GM10266 (cell line): ENCODE data around the gene SMAD7.

Source experiments
- DNase-seq: peaks from one replicate; pipeline ENCODE4 v3.0.0; 2012; ENCODE audit errors: extremely low spot score
- TF ChIP-seq, protein P1 (sequence below): IDR thresholded peaks from 2 replicates; pipeline ENCODE4 v1.5.1; 2012; ENCODE audit warnings: mild to moderate bottlenecking, low read depth; ENCODE audit not compliant: control insufficient read depth, insufficient read depth; ENCODE audit errors: missing control alignments

The SMAD7 gene

DNA sequence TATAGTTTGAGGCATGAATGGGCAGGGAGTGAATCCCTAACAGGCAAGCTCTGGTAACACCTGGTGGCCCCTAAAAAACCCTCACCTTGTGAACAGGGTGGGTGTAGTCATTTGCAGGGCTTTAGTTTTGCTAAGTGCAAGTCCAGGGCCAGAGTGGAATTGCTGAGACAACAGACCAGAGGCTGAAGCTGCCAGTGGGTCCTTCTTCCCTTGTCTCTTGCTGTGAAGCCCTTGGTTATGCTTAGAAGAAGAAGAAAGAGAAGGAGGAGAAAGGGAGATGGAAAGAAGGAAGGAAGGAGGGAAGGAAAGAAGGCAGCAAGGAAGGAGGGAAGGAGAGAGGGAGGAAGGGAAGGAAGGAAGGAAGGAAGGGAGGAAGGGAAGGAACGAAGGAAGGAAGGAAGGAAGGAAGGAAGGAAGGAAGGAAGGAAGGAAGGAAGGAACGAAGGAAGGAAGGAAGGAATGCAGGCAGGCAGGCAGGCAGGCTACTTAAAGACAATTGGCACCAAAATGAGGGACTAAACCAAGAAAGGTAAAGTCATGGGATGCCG is 45.8 kb downstream of the SMAD7 start:
- DNase-seq, result no peak
- TF ChIP-seq, protein P1, sequence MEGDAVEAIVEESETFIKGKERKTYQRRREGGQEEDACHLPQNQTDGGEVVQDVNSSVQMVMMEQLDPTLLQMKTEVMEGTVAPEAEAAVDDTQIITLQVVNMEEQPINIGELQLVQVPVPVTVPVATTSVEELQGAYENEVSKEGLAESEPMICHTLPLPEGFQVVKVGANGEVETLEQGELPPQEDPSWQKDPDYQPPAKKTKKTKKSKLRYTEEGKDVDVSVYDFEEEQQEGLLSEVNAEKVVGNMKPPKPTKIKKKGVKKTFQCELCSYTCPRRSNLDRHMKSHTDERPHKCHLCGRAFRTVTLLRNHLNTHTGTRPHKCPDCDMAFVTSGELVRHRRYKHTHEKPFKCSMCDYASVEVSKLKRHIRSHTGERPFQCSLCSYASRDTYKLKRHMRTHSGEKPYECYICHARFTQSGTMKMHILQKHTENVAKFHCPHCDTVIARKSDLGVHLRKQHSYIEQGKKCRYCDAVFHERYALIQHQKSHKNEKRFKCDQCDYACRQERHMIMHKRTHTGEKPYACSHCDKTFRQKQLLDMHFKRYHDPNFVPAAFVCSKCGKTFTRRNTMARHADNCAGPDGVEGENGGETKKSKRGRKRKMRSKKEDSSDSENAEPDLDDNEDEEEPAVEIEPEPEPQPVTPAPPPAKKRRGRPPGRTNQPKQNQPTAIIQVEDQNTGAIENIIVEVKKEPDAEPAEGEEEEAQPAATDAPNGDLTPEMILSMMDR, result no peak

DNA sequence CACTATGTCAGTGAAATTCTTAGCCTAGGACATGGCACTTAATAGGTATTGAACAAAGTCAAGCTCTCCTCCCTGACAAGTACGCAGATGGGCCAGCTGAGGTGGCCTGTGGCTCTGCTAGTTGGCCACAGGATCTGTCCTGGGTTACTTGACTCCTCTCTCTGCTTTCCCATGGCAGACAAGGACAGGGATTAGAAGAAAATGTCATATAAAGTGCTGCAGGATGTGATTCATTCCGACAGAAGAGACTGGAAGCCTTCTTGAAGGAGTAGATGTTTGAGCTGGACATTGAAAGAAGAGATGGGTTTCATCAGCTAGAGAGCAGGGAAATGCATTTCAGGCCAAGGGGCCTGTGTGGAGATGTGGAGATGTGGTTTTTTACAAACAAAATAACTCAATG is 46.7 kb downstream of the SMAD7 start:
- TF ChIP-seq, protein P1, result no peak
- no peak for DNase-seq

DNA sequence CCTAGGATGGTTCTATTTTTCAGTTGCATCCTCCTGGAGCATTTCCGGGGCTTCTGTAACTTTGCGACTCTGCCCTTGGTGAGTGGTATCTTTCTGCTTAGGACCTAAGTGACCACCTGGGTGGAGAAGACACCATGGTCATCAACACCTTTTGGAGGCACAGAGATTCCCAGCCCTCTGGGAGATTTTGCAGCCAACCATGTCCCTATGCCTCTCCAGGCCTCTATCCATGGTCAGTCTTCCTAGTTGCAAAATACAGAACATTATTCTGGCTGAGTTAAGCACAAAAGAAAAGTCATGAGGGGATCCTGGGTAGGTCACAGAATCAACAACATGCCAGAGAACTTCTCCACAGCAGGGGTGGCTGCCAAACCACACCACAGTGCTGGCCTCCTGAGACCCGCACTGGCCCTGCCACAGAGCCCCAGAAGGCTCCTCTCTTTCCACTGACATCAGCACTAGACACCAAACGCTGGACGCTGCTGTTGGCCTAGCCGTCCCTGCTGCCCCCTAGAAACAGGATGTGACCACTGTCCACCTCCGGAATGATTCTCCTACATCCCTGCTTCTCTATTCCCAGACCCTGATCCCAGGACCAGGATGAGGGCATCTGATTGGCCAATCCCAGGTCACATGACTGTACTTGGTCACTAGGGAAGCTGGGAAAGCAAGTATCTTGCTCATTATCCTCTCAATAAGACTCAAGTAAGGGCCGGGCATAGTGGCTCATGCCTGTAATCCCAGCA is 47.7 kb downstream of the SMAD7 start:
- no peak for DNase-seq
- TF ChIP-seq, protein P1, result no peak

DNA sequence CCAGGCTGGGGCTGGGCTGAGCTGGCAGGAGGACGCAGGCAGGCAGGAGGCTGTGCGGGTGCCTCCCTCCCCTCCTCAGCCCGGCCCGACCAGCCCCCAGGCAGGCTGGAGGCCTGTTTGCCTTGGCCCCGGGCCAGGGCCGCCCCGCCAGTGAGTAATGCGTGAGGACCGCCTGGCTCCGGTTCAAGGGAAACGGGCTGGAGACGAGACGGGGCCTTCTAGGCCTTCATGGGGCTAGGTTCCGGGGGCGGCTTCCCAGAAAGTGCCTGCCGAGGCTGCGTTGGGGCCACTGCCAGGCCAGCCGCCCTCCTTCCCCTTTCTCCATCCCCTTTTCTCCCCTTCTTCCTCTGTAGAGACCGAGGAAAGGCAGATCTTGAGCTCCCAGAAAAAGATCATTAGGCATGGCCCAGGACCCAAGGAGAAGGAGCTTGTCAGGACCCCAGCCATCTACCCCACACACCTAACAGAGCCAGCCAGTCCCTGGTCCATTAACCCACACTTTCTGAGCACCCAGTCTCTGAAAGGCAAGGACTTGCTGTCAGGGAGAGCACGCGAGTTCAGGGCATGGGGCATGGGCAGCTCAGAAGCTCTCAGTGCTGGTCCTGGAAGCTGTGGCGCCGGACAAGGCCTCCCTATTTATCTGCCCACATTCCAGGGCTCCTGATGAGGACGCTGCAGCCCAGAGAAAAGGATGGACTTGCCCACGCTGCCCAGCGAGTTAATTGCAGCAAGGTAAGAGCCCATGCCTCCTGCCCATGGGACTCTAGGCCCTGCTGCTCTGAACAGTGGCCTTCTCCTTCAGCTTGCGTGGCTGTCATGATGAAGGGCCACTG is 48.5 kb downstream of the SMAD7 start:
- TF ChIP-seq, protein P1, result no peak
- DNase-seq, result no peak

DNA sequence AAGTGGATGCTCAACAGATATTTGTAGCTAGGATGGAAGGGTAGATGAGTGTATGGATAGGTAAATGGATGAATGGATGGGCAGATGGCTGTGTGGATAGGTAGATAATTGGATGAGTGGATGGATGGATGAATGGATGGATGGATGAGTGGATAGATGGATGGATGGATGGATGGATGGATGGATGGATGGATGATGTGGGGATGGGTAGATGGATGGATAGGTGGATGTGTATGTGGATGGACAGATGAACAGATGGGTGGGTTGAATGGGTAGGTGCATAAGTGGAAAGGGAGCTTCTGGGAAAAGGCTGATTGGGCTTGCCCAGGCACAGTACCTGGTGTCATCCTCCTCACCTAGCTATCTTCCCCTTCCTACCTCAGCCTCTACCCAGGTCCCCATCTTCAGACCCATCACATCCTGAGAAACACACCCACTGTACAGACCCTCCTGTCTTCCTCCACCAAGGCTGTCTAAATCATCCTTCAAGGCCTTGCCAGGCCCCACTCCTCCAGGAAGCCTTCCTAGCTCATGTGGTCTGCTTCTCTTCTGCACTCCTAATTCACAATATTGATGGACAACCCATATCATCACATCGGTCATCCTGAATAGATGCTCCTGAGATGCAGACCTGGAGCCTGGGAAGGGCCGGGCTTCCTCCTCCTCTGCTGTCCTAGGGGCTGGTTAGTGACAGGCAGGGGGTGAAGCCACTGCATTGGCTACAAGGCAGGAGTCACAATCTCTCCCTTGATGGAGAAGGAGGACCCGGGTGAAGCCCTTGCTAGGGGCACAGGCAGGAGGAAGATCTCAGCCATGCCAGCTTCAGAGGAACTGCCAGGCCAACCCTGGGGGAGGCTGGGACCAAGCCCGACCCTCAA is 49.4 kb downstream of the SMAD7 start:
- TF ChIP-seq, protein P1, result no peak
- DNase-seq, result no peak

DNA sequence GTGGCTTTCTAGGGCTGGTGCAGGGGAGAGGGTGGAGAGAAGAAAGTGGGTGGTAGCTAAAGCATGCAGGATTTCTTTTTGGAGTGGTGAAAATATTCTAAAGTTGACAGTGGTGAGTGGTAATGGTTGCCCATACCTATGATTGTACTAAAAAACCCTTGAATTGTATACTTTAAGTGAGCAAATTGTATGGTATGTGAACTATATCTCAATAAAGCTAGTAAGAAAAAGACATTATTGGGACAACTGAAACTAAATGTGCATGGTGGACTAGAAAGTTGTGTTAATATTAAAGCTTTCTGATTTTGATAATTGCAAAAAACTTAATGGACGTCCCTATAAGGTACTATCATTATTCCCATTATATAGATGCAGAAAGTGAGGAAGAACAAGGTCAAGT is 50.3 kb downstream of the SMAD7 start:
- TF ChIP-seq, protein P1, result no peak
- DNase-seq, result no peak
